Stimulated activated CD8-positive, alpha-beta memory T cell treated with anti-CD3 and anti-CD28 coated beads, Interleukin-7, amount 100 ng/mL, for 24 hours (primary cell): ENCODE measurements around the gene PIAS4.

Experiments used
- DNase-seq: peaks from one replicate; pipeline ENCODE4 v3.0.0-alpha.2; 2020; ENCODE audit warnings: low read depth

The PIAS4 gene

DNA sequence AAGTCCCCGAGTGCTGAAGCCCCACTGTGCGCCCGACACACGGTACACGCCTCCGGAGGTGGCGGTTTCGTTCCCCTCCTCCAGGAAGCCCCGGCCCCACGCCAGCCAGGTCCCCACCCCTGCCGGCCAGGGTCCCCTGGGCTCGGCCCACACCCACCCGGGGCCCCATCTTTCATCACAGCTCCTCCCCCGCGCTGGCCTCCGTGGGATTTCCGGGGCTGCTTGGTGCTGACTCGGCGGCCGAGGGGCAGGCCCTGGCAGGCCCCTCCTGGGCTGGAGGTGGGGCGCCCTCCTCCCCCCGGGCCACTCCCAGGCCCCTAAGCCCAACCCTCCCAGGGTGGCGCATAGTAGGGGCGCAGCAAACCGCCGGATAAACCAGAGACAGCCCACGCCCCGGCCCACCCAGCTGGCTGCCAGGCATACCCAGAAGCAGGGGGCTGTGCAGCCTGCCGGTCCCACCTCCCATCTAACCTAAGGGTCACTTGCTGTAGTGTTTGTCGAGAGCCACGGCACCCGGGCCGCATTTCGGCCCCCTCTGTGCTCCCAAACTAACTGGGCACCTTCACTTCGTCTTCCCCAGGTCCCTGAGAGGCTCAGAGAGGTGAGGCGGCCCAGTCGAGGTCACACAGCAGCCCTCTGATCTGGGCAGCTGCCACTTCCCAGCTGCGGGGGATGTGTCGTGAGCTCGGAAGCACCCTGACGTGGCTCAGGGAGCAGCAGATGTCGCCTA is 52.5 kb downstream of the PIAS4 start:
- DNase-seq: no peak

DNA sequence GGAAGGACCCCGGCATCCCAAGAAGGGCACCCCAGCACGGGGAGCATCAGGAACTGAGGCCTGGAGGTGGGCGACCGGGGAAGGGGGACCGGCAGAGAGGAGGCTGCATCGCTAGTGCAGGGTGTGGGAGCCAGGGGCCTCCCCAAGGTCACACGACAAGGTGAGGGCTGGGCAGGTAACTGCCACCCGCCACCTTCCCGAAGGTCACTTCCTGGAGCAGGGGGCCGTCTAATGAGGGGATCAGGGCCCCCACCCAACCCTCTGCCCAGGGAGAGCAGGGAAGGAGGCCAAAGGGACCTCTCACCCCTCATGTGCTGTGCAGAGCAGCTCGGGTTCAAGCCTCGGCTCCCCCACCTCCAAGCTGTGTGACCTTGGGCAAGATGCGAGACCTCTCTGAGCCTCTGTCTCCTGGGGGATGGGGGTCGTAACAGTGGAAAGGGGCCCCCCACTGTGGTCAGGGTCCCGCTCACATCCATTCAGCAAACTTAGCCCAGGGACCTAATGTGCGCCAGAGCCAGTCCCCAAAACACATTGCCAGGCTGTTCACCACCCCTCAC is 53.2 kb downstream of the PIAS4 start:
- no peak for DNase-seq

DNA sequence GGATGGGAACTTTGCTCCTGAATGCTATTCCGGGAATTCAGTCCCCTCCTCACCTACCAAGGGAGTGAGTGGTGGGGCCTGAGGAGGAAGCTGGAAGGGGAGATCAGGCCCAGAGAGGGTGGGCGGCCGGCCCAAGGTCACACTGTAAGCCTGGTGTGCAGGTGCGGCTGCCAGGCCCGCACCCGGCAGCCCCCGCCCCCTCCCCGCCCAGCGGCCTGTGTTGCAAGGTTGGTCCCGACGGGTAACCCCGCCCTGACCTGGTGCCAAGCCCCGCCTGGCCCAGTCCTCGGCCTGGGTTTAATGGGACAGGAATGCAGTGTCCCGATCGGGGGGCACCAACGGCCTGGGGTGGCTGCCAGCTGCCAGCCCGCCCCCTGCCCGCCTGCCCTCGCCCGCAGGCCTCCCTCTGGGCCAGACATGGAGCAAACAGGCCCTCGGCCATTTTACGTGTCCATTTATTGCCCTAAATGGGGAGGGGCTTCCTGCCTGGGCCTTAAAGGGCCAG is 53.7 kb downstream of the PIAS4 start:
- DNase-seq: no peak

- no peak for DNase-seq
Observed at GRCh38 chr19:4061683-4062418, 54.3 kb downstream of the PIAS4 start.

DNA sequence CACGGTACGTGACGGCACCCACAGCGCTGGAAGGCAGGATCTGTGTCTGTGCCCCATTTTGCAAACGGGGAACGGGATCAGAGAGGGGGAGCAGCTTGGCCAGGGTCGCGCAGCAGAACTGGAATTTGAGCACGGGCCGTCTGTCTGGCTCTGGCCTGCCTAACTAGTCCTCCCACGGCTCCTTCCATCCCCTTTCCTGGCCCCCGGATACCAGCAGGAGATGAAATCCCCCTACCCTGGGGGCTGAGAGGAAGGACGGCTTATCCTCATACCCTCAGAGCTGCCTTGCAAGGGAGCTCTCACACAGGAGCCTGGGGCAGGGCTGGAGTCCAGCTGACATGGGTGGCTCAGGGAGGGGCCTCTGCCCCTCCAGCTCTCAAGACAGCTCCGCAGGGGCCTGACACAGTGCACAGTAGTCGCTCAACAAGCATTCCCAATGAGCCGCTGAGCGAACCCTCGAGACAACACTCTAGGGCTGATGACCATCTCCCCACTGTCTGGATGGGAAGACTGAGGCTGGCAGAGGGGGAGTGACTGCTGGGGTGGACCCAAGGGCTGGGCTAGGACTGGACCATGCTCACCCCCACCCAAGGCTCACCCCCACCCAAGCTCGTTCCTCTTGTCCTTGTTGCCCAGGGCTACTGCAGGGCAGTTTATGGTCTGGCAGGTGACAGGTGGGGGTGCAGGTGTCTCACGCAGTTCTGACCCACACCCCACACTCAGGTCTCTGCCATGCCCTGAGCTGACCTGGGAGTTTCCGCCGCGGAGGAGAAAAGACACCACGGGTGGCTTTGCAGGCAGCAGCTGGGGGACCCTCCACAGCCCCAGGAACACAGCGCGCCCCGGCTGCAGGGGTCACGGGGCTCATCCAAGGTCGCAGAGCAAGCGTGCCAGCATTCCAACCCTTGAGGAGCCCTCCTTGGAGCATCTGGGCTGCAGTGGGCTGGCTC is 55.2 kb downstream of the PIAS4 start:
- DNase-seq: no peak

- DNase-seq: no peak
Observed at GRCh38 chr19:4063369-4064148, 56.0 kb downstream of the PIAS4 start.

- DNase-seq: no peak
Observed at GRCh38 chr19:4064149-4064495, 56.6 kb downstream of the PIAS4 start.

GRCh38 chr19:4064496-4065260 is 57.1 kb downstream of the PIAS4 start:
- DNase-seq: no peak

GRCh38 chr19:4065430-4066175 is 58.1 kb downstream of the PIAS4 start:
- peak; percentile 86 for DNase-seq

GRCh38 chr19:4066176-4066606 is 58.7 kb downstream of the PIAS4 start:
- no peak for DNase-seq

- no peak for DNase-seq
Observed at GRCh38 chr19:4066682-4067395, 59.3 kb downstream of the PIAS4 start, which contains the start of gene ZBTB7A. TSS of gene ZBTB7A (minus strand) at chr19:4066899. CDS start at chr19:4055232, 11,667 bp downstream.

- no peak for DNase-seq
Observed at GRCh38 chr19:4067396-4068046, 60.0 kb downstream of the PIAS4 start.

- no peak for DNase-seq
Observed at GRCh38 chr19:4068047-4068966, 60.8 kb downstream of the PIAS4 start.

GRCh38 chr19:4069331-4069959 is 61.9 kb downstream of the PIAS4 start:
- DNase-seq: no peak

DNA sequence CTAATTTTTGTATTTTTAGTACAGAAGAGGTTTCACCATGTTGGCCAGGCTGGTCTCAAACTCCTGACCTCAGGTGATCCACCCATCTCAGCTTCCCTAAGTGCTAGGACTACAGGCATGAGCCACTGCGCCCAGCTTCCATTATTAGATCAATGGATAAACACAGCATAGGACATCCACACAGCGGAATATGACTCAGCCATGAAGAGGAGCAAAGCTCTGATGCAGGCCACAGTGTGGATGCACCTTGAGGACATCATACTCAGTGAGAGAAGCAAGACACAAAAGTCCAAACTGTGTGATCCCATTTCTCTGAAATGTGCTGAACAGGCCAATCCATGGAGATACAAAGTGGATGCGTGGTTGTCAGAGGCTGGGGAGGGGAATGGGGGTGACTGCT is 64.1 kb downstream of the PIAS4 start:
- no peak for DNase-seq

- no peak for DNase-seq
Observed at GRCh38 chr19:4075373-4075772, 67.8 kb downstream of the PIAS4 start.

DNA sequence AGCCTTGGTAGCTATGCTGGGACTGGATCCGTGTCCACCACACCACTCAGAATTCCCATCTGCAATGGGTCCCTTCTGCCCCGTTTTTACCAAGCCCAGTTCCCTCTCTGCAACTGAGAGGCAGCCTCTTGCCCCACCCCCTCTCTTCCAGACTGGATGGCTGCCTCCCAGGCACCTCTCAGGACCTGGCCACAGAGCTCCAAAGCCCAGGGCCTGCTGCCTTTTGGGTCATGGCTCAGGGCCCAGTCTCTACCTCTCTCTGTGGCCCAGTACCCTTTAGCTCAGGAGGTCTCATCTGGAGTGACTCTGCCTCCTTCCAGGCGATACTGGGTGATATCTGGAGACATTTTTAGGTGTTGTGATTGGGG is 69.5 kb downstream of the PIAS4 start:
- no peak for DNase-seq
